ENCODE measurements around the gene NAB2.
"Not testable (repeated sequence)": the region's sequence is repeated elsewhere in the genome, so short reads cannot be mapped to it uniquely, and the experiment has no call there.

NAB2 gene

GRCh38 chr12:57110104-57111030 is 21.5 kb downstream of the NAB2 start:
- DNase-seq (ENCODE audit: low spot score), result peak; percentile 67

GRCh38 chr12:57111031-57111734 is 22.3 kb downstream of the NAB2 start, which contains the start of gene STAT6:
STAT6 (minus strand) TSS chr12:57111362; CDS start chr12:57108278, 3,084 bp downstream.
- DNase-seq (ENCODE audit: low spot score), result peak; percentile 79

GRCh38 chr12:57112492-57113294 is 23.8 kb downstream of the NAB2 start:
- no peak for DNase-seq (ENCODE audit: low spot score)

- no peak for DNase-seq (ENCODE audit: low spot score)
Measured at GRCh38 chr12:57116580-57117281, 27.8 kb downstream of the NAB2 start.

- DNase-seq (ENCODE audit: low spot score), result no peak
Measured at GRCh38 chr12:57118711-57119271, 29.9 kb downstream of the NAB2 start.

- no peak for DNase-seq (ENCODE audit: low spot score)
Measured at GRCh38 chr12:57119294-57120085, 30.6 kb downstream of the NAB2 start.

GRCh38 chr12:57120718-57121117 is 31.8 kb downstream of the NAB2 start:
- DNase-seq (ENCODE audit: low spot score), result not testable (repeated sequence)

GRCh38 chr12:57123813-57124212 is 34.9 kb downstream of the NAB2 start:
- no peak for DNase-seq (ENCODE audit: low spot score)

GRCh38 chr12:57124261-57124877 is 35.5 kb downstream of the NAB2 start:
- peak; percentile 77 for DNase-seq (ENCODE audit: low spot score)

GRCh38 chr12:57126061-57126460 is 37.1 kb downstream of the NAB2 start:
- no peak for DNase-seq (ENCODE audit: low spot score)

GRCh38 chr12:57126561-57126960 is 37.6 kb downstream of the NAB2 start:
- DNase-seq (ENCODE audit: low spot score), result no peak

- peak; percentile 47 for DNase-seq (ENCODE audit: low spot score)
Measured at GRCh38 chr12:57127101-57127725, 38.3 kb downstream of the NAB2 start.

GRCh38 chr12:57127726-57128518 is 39.0 kb downstream of the NAB2 start, which contains the start of gene LRP1:
LRP1 (plus strand) TSS chr12:57128483; CDS start chr12:57128965, 482 bp downstream.
- DNase-seq (ENCODE audit: low spot score), result peak; percentile 94

- DNase-seq (ENCODE audit: low spot score), result no peak
Measured at GRCh38 chr12:57128519-57129247, 39.8 kb downstream of the NAB2 start.

GRCh38 chr12:57129321-57129842 is 40.5 kb downstream of the NAB2 start:
- DNase-seq (ENCODE audit: low spot score), result peak; percentile 54

GRCh38 chr12:57129889-57130288 is 41.0 kb downstream of the NAB2 start:
- DNase-seq (ENCODE audit: low spot score), result peak; percentile 66

GRCh38 chr12:57130941-57131340 is 42.0 kb downstream of the NAB2 start:
- no peak for DNase-seq (ENCODE audit: low spot score)

Measured in GM03348 (cell line).